Mononuclear cell (primary cell): Measurements from ENCODE around the gene GJB3. TPM values are rescaled to one million over a fixed set of nuclear protein-coding genes. Genes with fewer than 3 reads are reported as not detected.
"Not testable (repeated sequence)": the region's sequence is repeated elsewhere in the genome, so short reads cannot be mapped to it uniquely, and the experiment has no call there.

Experiments
- H3K27me3 ChIP-seq: 2 replicates; pipeline ENCODE4 v1.6.0; 2011; ENCODE audit warnings: low read length, control low read depth; ENCODE audit not compliant: insufficient read depth
- H3K4me1 ChIP-seq: 2 replicates; pipeline ENCODE4 v1.5.1; 2011; ENCODE audit warnings: mild to moderate bottlenecking, low read length, control low read depth; ENCODE audit not compliant: insufficient read depth
- H3K4me3 ChIP-seq: 2 replicates; pipeline ENCODE4 v1.5.1; 2011; ENCODE audit warnings: mild to moderate bottlenecking, low read length, moderate library complexity
- H3K9me3 ChIP-seq: 2 replicates; pipeline ENCODE4 v1.5.1; 2011; ENCODE audit warnings: low read depth, mild to moderate bottlenecking, control low read depth, low read length
- total RNA-seq: library from RNA; depleted of rRNA; stranded (reverse); fragments of >200 nt; gene quantifications from one replicate; pipeline ENCODE4 v1.2.3, GENCODE V29; 2012

Gene GJB3
- total RNA-seq, 1 donor = not detected

DNA sequence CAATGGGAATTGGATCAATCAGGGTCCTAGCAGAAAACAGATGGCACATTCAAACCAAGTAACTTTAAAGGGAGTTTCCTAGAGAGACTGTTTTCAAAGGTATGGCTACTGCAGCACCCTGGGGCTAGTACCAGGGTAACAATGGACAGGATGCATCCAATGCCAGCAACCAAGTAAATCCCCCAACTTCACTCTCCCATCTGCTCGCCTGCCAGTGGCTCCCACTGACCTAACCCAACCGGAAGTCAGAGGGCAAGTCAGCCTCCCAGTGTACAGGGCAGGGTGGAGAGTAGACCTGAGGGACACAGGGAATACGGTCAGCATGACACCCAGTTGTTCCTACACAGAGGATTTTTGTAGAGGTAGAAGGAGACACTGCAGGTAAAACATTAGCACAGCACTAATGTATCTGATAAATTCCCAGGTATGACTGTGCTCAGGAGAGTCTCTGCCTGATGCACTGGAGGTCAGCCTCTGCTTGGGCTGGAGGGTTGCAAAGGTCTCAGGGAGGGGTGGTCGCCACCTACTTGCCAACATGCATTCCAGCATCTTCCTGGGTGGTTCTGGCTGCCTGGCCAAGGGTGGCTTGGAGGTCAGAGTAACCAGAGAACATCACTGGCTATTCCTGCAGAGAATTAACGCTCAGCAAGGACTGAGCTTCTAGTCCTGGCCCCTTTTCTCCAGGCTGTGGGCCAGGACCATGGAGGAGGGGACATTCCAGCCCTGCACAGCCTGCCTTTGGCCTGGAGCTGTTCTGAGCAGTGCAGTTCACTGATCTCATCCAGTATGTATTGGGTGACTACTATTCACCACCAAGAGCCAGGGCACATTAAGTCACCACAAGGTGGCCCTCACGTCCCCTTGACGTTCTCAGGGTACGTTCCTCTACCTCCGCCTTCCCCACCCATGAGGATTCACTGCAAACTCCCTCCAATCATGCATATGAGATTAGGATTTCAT lies 6.7 kb downstream of the GJB3 start:
- Histone ChIP-seq H3K4me1 (no peaks in the 10 kb centered on the region), H3K4me3 (no peak overlapping the region), H3K9me3 (no peaks in the 10 kb centered on the region), H3K27me3 (peaks cover 13% of the 10 kb centered on the region)

DNA sequence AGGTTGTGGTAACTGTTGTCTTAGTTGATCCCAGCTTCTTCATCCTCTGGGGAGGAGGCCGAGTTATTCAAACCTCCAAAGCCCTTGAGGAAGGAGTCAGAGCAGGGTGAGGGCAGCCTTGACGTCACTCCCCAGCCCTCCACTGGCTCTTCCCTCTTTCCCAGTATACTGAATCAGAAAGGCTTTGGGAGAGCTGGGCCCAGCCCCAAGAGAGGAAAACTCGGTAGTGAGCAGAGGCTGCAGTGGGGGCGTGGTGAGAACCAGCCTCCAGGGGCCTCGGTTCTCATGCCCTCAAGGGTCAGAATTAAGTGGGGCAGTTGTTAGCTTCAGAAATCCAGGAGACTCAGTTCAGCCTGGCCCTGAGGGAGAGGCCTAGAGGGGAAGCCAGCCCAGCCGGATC lies 10.0 kb downstream of the GJB3 start:
- H3K4me3 ChIP-seq = no peak overlapping the region
- H3K9me3 ChIP-seq = no peaks in the 10 kb centered on the region
- peaks cover 8% of the 10 kb centered on the region for H3K27me3 ChIP-seq
- no peaks in the 10 kb centered on the region for H3K4me1 ChIP-seq

DNA sequence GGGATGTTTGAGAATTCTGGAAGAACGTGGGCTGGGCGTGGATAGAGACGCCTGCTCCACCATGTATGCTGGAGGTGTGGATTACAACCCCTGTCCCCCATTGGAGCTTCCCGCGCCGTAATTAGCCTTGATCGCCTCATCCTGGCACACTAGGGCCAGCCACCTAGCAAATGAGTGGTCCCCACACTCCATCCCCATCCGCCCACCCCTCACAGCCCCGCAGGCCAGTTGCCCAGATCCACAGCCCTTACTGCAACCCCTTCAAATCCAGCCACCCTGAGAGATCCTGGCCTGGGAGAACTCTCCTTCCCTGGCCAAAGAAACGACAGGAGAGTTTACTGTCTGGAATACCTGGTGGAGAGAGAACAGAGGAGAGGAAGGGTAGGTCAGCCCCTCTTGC lies 11.4 kb downstream of the GJB3 start:
- Histone ChIP-seq H3K4me1 (no peaks in the 10 kb centered on the region), H3K4me3 (no peak overlapping the region), H3K9me3 (no peaks in the 10 kb centered on the region), H3K27me3 (peaks cover 8% of the 10 kb centered on the region)

DNA sequence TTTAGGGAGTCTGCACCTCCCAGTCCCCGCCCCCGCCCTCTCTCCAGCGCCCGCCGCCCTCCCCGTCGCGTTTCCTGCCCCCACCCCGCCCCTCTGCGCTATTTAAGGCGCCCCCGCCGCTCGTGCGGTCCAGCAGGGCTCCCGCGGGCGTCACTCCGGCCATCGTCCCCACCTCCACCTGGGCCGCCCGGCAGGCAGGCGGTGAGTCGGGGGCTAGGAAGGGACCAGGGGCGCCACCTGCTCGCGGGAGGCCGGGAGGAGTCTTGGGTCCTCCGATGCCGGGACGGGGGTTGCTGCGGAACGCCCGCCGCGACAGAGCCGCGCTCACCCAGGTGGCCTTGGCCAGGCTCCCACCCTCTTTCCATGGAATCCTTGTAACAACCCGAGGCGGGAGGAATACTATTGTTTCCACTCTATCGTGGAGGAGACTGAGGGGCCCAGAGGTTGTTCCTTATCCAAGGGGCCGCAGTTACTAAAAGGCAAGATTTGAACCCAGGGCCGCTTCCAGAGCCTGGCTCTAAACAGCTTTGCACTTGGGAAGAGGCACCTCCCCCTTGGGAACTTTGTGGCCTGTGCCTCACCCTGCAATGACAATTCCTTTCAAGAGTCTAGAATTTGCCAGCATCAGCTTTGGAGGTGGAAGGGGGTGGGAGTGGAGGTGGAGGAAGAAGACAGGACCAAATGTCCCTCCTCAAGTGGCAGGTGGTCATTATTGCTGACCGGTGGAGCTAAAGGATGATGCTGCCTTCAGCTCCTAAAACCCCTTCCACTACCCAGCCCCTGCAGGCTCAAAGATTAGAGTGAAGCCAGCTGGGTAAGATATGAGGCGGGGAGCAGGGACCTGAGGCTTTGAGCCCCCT lies 12.1 kb downstream of the GJB3 start, which contains the start of gene GJA4:
TSS of gene GJA4 (plus strand) at position 132 of the 860 bp plus-strand sequence. CDS start 1,215 bp downstream, outside the sequence.
- Histone ChIP-seq H3K4me1 (no peaks in the 10 kb centered on the region), H3K4me3 (no peak within 1 kb of the TSS), H3K27me3 (peaks cover 8% of the 10 kb centered on the region)

DNA sequence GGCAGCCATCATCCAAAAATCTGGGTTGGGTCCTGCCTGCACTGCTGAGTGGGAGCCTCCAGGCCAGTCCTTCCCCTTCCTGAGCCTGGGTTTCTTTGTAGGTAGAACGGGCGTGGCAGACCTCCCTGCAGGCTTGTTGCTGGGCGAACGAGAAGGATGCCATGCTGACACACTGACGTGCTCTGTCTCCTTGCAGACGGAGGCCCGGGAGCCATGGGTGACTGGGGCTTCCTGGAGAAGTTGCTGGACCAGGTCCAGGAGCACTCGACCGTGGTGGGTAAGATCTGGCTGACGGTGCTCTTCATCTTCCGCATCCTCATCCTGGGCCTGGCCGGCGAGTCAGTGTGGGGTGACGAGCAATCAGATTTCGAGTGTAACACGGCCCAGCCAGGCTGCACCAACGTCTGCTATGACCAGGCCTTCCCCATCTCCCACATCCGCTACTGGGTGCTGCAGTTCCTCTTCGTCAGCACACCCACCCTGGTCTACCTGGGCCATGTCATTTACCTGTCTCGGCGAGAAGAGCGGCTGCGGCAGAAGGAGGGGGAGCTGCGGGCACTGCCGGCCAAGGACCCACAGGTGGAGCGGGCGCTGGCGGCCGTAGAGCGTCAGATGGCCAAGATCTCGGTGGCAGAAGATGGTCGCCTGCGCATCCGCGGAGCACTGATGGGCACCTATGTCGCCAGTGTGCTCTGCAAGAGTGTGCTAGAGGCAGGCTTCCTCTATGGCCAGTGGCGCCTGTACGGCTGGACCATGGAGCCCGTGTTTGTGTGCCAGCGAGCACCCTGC lies 13.2 kb downstream of the GJB3 start:
- Histone ChIP-seq H3K27me3 (peaks cover 8% of the 10 kb centered on the region), H3K9me3 (no peaks in the 10 kb centered on the region), H3K4me3 (no peak overlapping the region), H3K4me1 (no peaks in the 10 kb centered on the region)

More for the DNA sequence above, 12.1 kb downstream of the GJB3 start, which contains the start of gene GJA4:
- H3K9me3 ChIP-seq = no peaks in the 10 kb centered on the region

DNA sequence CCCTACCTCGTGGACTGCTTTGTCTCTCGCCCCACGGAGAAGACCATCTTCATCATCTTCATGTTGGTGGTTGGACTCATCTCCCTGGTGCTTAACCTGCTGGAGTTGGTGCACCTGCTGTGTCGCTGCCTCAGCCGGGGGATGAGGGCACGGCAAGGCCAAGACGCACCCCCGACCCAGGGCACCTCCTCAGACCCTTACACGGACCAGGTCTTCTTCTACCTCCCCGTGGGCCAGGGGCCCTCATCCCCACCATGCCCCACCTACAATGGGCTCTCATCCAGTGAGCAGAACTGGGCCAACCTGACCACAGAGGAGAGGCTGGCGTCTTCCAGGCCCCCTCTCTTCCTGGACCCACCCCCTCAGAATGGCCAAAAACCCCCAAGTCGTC lies 13.8 kb downstream of the GJB3 start:
- Histone ChIP-seq H3K27me3 (peaks cover 8% of the 10 kb centered on the region), H3K9me3 (no peaks in the 10 kb centered on the region), H3K4me1 (no peaks in the 10 kb centered on the region), H3K4me3 (no peak overlapping the region)

DNA sequence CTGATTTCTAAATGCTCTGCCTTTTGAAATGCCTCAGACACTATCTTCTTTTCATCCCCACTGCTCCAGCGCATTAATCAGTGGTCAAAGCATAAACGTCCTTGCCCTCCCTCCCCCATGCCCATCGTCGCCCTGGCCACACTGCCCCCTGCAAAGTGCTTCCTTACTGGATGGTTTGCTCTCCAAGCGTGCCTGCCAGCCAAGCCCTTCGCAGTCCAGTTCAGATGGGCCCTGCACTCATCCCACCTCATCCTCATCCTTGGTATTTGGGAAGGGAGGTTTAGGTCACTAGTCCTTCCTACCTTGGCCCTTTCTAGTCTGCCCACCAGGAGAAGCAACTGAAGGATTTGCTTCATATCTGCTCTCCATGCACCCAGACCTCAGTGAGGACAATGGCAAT lies 14.9 kb downstream of the GJB3 start:
- Histone ChIP-seq H3K9me3 (no peaks in the 10 kb centered on the region), H3K4me3 (no peak overlapping the region), H3K27me3 (peaks cover 8% of the 10 kb centered on the region), H3K4me1 (no peaks in the 10 kb centered on the region)

DNA sequence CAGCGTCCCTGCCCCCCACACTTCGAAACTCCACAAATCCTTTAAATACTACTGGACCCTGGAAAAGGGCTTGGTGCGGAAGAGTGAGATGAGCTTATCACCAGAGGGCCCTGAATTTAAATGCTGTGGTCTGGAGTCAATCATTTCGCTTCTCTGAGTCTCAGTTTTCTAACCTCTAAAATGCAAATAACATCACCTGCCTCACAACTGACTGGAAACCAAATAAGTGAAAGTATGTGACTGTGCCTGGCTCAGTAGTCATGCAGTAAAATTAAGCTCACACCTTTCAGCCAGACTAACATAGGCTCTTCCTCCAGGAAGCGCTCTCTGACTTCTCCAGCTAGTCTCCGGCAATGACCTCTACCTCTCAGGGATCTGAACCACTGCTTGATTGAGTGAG lies 16.0 kb downstream of the GJB3 start:
- no peaks in the 10 kb centered on the region for H3K9me3 ChIP-seq
- H3K4me3 ChIP-seq = no peak overlapping the region
- no peaks in the 10 kb centered on the region for H3K4me1 ChIP-seq
- peaks cover 6% of the 10 kb centered on the region for H3K27me3 ChIP-seq

DNA sequence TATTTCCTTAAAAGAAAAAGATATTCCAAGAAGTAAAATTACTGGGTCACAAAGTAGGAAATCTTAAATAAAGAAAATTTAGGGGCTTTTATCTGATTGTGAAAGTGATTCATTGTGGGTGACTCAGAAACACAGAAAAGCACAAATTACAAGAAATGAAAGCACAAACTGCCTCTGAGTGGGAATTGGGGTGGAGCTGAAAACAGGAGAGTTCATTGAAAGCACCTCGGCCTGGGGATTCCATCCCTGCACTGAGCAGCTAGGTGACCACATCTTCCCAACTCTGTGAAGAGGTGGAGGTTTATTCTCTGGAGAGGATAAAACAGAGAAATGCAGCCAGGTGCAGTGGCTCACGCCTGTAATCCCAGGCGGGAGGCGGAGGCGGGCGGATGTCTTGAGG lies 19.2 kb downstream of the GJB3 start:
- Histone ChIP-seq H3K4me3 (no peak overlapping the region), H3K27me3 (no peaks in the 10 kb centered on the region), H3K4me1 (no peaks in the 10 kb centered on the region), H3K9me3 (no peaks in the 10 kb centered on the region)

DNA sequence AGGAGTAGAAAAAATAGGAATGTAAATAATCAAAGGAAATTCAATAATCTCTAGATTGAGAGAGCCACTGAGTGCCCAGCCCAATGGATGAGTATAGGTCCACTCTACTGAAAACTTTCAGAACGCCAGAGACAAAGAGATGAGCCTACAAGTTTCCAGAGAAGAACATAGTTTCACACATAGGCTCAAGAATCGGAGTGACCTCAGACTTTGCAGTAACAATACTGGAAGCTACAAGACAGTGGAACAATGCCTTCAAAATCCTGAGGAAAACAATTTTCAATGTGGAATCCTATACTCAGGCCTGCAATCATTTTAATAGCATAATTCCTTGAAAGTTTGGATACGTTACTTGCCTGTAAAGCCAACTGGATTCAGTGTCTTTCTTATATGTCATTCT lies 22.8 kb downstream of the GJB3 start:
- Histone ChIP-seq H3K4me1 (no peaks in the 10 kb centered on the region), H3K4me3 (no peak overlapping the region), H3K27me3 (no peaks in the 10 kb centered on the region), H3K9me3 (no peaks in the 10 kb centered on the region)

DNA sequence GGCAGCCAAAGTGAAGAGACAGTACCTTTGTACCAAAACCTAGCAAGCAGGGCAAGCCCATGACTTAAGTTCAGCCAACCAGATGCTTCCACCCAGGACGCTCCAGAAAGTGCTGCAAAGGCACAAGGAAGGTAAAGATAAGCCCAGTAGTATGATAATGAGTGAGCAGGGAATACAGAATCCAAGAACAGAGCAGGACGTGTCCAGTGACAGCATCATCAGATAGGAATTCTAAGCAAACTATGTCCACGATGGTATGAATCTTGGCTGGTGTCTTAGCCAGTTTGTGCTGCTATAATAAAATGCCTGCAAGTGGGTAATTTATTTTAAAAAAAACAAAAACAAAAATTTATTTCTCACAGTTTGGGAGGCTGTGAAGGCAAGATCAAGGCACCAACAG lies 25.4 kb downstream of the GJB3 start:
- H3K4me3 ChIP-seq = no peak overlapping the region
- no peaks in the 10 kb centered on the region for H3K9me3 ChIP-seq
- H3K27me3 ChIP-seq = no peaks in the 10 kb centered on the region
- H3K4me1 ChIP-seq = no peaks in the 10 kb centered on the region

DNA sequence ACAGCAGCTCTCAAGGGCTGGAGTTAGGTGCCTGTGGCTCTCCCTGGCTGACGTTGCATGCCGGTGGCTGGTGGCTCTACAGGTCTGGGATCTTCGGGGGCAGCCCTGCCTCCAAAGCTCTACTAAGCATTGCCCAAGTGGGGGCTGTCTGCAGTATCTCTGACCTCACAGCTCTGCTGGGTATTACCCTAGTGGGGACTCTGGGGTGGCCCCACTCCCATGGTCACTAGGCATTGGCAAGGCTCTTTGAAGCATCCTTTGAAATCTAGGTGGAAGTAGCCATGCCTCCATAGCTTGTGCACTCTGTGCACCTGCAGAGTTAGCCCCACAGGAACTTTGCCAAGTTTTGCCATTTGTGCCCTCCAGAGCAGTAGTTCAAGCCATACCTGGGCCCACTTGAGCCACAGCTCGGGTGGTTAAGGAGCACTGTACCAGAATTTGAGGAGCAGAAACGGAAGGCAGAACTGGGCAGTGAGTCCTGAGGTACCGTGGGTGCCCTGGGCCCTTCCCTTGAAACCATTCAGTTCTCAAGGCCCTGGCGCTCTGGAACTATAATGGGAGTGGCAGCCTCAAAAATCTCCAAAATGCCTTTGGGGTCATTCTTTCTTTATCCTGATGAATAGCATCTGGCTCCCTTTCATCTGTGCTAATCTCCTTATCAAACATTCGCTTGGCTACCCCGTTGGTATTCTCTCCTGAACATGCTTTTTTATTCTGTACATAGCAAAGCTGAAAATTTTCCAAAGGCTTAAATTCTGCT lies 27.2 kb downstream of the GJB3 start:
- H3K9me3 ChIP-seq = no peaks in the 10 kb centered on the region
- H3K27me3 ChIP-seq = no peaks in the 10 kb centered on the region
- H3K4me3 ChIP-seq = no peak overlapping the region
- H3K4me1 ChIP-seq = no peaks in the 10 kb centered on the region

DNA sequence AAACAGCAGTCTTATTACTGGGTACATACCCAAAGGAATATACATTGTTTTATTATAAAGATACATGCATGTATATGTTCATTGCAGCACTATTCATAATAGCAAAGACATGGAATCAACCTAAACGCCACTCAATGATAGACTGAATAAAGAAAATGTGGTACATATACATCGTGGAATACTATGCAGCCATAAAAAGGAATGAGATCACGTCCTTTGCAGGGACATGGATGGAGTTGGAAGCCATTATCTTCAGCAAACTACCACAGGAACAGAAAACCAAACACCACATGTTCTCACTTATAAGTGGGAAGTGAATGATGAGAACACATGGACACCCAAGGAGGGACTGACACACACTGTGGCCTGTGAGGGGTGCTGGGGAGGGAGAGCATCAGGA lies 29.8 kb downstream of the GJB3 start:
- not testable (repeated sequence) for H3K4me3 ChIP-seq, H3K27me3 ChIP-seq, H3K4me1 ChIP-seq, H3K9me3 ChIP-seq

DNA sequence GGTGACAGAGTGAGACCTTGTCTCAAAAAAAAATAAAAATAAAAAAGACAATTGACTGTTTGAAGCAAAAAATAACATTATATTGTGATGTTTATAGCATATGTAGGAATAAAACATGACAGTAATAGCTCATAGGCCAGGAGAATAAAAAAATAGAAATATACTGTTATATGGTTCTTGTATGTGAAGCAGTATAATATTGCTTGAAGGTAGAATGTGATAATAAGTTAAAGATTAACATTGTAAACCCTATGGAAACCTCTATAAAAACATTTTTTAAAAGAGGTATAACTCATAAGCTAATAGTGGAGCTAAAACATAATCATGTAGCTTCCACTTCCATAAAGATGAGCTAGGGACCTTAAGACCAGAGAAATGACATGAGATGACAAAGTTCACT lies 35.3 kb downstream of the GJB3 start:
- Histone ChIP-seq H3K4me1 (no peaks in the 10 kb centered on the region), H3K9me3 (no peaks in the 10 kb centered on the region), H3K27me3 (no peaks in the 10 kb centered on the region), H3K4me3 (no peak overlapping the region)
